Peyer's patch (tissue), 4 donors: Measurements from ENCODE around the gene MCTP1. TPM values are rescaled to one million over a fixed set of nuclear protein-coding genes. Genes with fewer than 3 reads are reported as not detected.
"Not testable (repeated sequence)": the region's sequence is repeated elsewhere in the genome, so short reads cannot be mapped to it uniquely, and the experiment has no call there.

ENCODE experiments used
- DNase-seq, 3 donors: peaks; one replicate each; pipeline ENCODE4 v3.0.0-alpha.2; 2017 to 2019
- H3K27ac ChIP-seq, 4 donors: fragments of 200-600 bp; sonication (generic); one replicate each; pipeline ENCODE4 v1.5.1; 2016 to 2019
- H3K27me3 ChIP-seq, 2 donors: fragments of 200-600 bp; sonication (generic); one replicate each; pipeline ENCODE4 v1.5.1; 2019
- H3K36me3 ChIP-seq, 3 donors: fragments of 200-600 bp; sonication (generic); one replicate each; pipeline ENCODE4 v1.5.1; 2016 to 2019
- H3K4me1 ChIP-seq, 4 donors: fragments of 200-600 bp; sonication (generic); one replicate each; pipeline ENCODE4 v1.5.1; 2016 to 2019
- H3K4me3 ChIP-seq, 4 donors: fragments of 200-600 bp; sonication (generic); 1 replicate in 3 of 4; 2 replicates in 1 of 4; pipeline ENCODE4 v1.5.1; 2016 to 2019; ENCODE audit warnings: mild to moderate bottlenecking in 1 of 4
- H3K9me3 ChIP-seq, 4 donors: fragments of 200-600 bp; sonication (generic); one replicate each; pipeline ENCODE4 v1.5.1; 2016 to 2019; ENCODE audit warnings: mild to moderate bottlenecking in 1 of 4
- CTCF ChIP-seq, 6 experiments: fragments of 450-650 bp in 4 of 6; fragments of 200-600 bp in 2 of 6; sonication (generic) in 1 of 6; IDR thresholded peaks; one replicate each; pipeline ENCODE4 v1.5.1; 2017 to 2019; ENCODE audit warnings: antibody characterized with exemption in 6 of 6, mild to moderate bottlenecking in 3 of 6, moderate library complexity in 1 of 6
- POLR2A ChIP-seq, 2 donors: fragments of 450-650 bp; IDR thresholded peaks; one replicate each; pipeline ENCODE4 v1.5.1; 2017; ENCODE audit warnings: antibody characterized with exemption in 2 of 2, mild to moderate bottlenecking in 2 of 2, moderate library complexity in 2 of 2
- total RNA-seq, 4 donors: library from RNA; depleted of rRNA; stranded (reverse); fragments of >200 nt; gene quantifications; one replicate each; pipeline ENCODE4 v1.1.0, GENCODE V29; 2016

MCTP1 gene
- total RNA-seq, 4 donors from 2014 or later = 4.7 to 61.1 (median 11.3) TPM

- H3K4me1 ChIP-seq = no peaks in the 10 kb centered on the region
- H3K36me3 ChIP-seq = no peaks in the 10 kb centered on the region
- H3K4me3 ChIP-seq = no peak overlapping the region
- no peak overlapping the region for H3K27ac ChIP-seq
- no peaks in the 10 kb centered on the region for H3K9me3 ChIP-seq
- H3K27me3 ChIP-seq = no peaks in the 10 kb centered on the region
- TF ChIP-seq CTCF (IDR thresholded peaks at IDR 0.05) (no peak), POLR2A (IDR thresholded peaks at IDR 0.05) (no peak)
- DNase-seq = no peak
Observed at GRCh38 chr5:95009812-95010211, 275.1 kb downstream of the MCTP1 start.

- no peak overlapping the region for H3K4me3 ChIP-seq
- no peak for DNase-seq
- H3K27ac ChIP-seq = no peak overlapping the region
- no peaks in the 10 kb centered on the region for H3K27me3 ChIP-seq
- H3K4me1 ChIP-seq = no peaks in the 10 kb centered on the region
- no peak for TF ChIP-seq CTCF (IDR thresholded peaks at IDR 0.05)
- H3K9me3 ChIP-seq = no peaks in the 10 kb centered on the region
- no peaks in the 10 kb centered on the region for H3K36me3 ChIP-seq
Observed at GRCh38 chr5:95007921-95008597, 276.8 kb downstream of the MCTP1 start.

- Histone ChIP-seq H3K27ac (no peak overlapping the region), H3K27me3 (no peaks in the 10 kb centered on the region), H3K4me1 (no peaks in the 10 kb centered on the region), H3K9me3 (peaks cover 0 to 7% (median 0%) of the 10 kb centered on the region in 4 donors), H3K36me3 (no peaks in the 10 kb centered on the region), H3K4me3 (no peak overlapping the region)
- TF ChIP-seq CTCF (IDR thresholded peaks at IDR 0.05) = no peak
- no peak for TF ChIP-seq POLR2A (IDR thresholded peaks at IDR 0.05)
- no peak for DNase-seq
Observed at GRCh38 chr5:95005811-95006210, 279.1 kb downstream of the MCTP1 start.

- Histone ChIP-seq H3K4me1 (no peaks in the 10 kb centered on the region), H3K27me3 (no peaks in the 10 kb centered on the region), H3K4me3 (no peak overlapping the region), H3K27ac (no peak overlapping the region), H3K9me3 (peaks cover 0 to 7% (median 0%) of the 10 kb centered on the region in 4 donors), H3K36me3 (no peaks in the 10 kb centered on the region)
- no peak for TF ChIP-seq POLR2A (IDR thresholded peaks at IDR 0.05)
- no peak for TF ChIP-seq CTCF (IDR thresholded peaks at IDR 0.05)
- DNase-seq = no peak
Observed at GRCh38 chr5:94998670-94999069, 286.2 kb downstream of the MCTP1 start.

GRCh38 chr5:94994537-94994936, 290.4 kb downstream of the MCTP1 start:
- H3K9me3 ChIP-seq, DNase-seq, H3K36me3 ChIP-seq, H3K27me3 ChIP-seq, H3K4me1 ChIP-seq, H3K27ac ChIP-seq, H3K4me3 ChIP-seq: not testable (repeated sequence)

GRCh38 chr5:94993491-94993890, 291.4 kb downstream of the MCTP1 start:
- no peaks in the 10 kb centered on the region for H3K4me1 ChIP-seq
- H3K9me3 ChIP-seq = no peaks in the 10 kb centered on the region
- no peak overlapping the region for H3K4me3 ChIP-seq
- DNase-seq = no peak
- H3K27me3 ChIP-seq = no peaks in the 10 kb centered on the region
- no peaks in the 10 kb centered on the region for H3K36me3 ChIP-seq
- H3K27ac ChIP-seq = no peak overlapping the region
- TF ChIP-seq CTCF (IDR thresholded peaks at IDR 0.05) (no peak), POLR2A (IDR thresholded peaks at IDR 0.05) (no peak)
